ENCODE results near the gene LZTR1.

- TF ChIP-seq CTCF (IDR thresholded peaks at IDR 0.05) (no peak), POLR2A (IDR thresholded peaks at IDR 0.05) (no peak)
These were observed 36.5 kb upstream of the LZTR1 start for GRCh38 chr22:20945578-20945934.
